Liver (tissue), 9 donors: ENCODE data around the gene MGRN1. TPM values are rescaled to one million over a fixed set of nuclear protein-coding genes. Genes with fewer than 3 reads are reported as not detected.
A peak's percentile ranks its signal among the peaks of the same experiment; 100 is the strongest.

Experiments
- DNase-seq: peaks from one replicate; pipeline ENCODE4 v3.0.0-alpha.2; 2017; ENCODE audit warnings: low spot score
- H3K27ac ChIP-seq, 2 donors: one replicate each; pipeline ENCODE4 v1.7.0; 2013; ENCODE audit warnings: inconsistent platforms in 2 of 2, low read length in 2 of 2, control low read depth in 1 of 2, low read depth in 1 of 2, mild to moderate bottlenecking in 1 of 2
- H3K27me3 ChIP-seq, 4 donors: one replicate each; pipeline versions ENCODE4 v1.6.1 to v1.7.0; 2013; ENCODE audit warnings: low read length in 3 of 4, inconsistent platforms in 1 of 4, mild to moderate bottlenecking in 1 of 4, moderate library complexity in 1 of 4; ENCODE audit not compliant: control insufficient read depth in 4 of 4, insufficient read depth in 4 of 4
- H3K36me3 ChIP-seq, 4 donors: one replicate each; pipeline versions ENCODE4 v1.6.1 to v1.7.0; 2013; ENCODE audit warnings: low read length in 3 of 4, mild to moderate bottlenecking in 3 of 4, low read depth in 1 of 4, moderate library complexity in 1 of 4; ENCODE audit not compliant: control insufficient read depth in 4 of 4, insufficient read depth in 3 of 4
- H3K4me1 ChIP-seq, 4 donors: one replicate each; pipeline versions ENCODE4 v1.6.1 to v1.7.0; 2013; ENCODE audit warnings: low read length in 3 of 4, mild to moderate bottlenecking in 3 of 4, moderate library complexity in 1 of 4; ENCODE audit not compliant: control insufficient read depth in 4 of 4, insufficient read depth in 4 of 4
- H3K4me3 ChIP-seq, 3 donors: one replicate each; pipeline versions ENCODE4 v1.6.1 to v1.7.0; 2013; ENCODE audit warnings: low read length in 3 of 3, control low read depth in 1 of 3, low read depth in 1 of 3, mild to moderate bottlenecking in 1 of 3
- H3K9ac ChIP-seq, 2 donors: one replicate each; pipeline ENCODE4 v1.7.0; 2013; ENCODE audit warnings: low read length in 2 of 2, mild to moderate bottlenecking in 2 of 2, moderate library complexity in 2 of 2, control low read depth in 1 of 2, low read depth in 1 of 2
- H3K9me3 ChIP-seq, 4 donors: one replicate each; pipeline versions ENCODE4 v1.6.1 to v1.7.0; 2013; ENCODE audit warnings: low read length in 3 of 4; ENCODE audit not compliant: control insufficient read depth in 4 of 4
- EGR1 ChIP-seq, 2 donors: IDR thresholded peaks; 2 replicates each; pipeline ENCODE4 v1.6.1; 2016 to 2018; ENCODE audit warnings: antibody characterized with exemption in 2 of 2, low read depth in 2 of 2
- FOXA1 ChIP-seq: IDR thresholded peaks from 2 replicates; pipeline ENCODE4 v1.6.1; 2016; ENCODE audit warnings: antibody characterized with exemption
- FOXA2 ChIP-seq: IDR thresholded peaks from 2 replicates; pipeline ENCODE4 v1.6.1; 2016; ENCODE audit warnings: antibody characterized with exemption
- GABPA ChIP-seq, 2 donors: IDR thresholded peaks in 1 of 2; conservative IDR thresholded peaks in 1 of 2; 2 replicates each; pipeline ENCODE4 v1.6.1; 2016; ENCODE audit warnings: antibody characterized with exemption in 2 of 2, mild to moderate bottlenecking in 1 of 2, moderate library complexity in 1 of 2
- HNF4A ChIP-seq, 2 donors: conservative IDR thresholded peaks; 2 replicates each; pipeline ENCODE4 v1.6.1; 2016; ENCODE audit warnings: antibody characterized with exemption in 2 of 2, mild to moderate bottlenecking in 2 of 2
- HNF4G ChIP-seq: IDR thresholded peaks from 2 replicates; pipeline ENCODE4 v1.6.1; 2016; ENCODE audit warnings: antibody characterized with exemption
- JUND ChIP-seq, 2 donors: IDR thresholded peaks; 2 replicates each; pipeline ENCODE4 v1.6.1; 2016; ENCODE audit warnings: antibody characterized with exemption in 2 of 2
- NR2F2 ChIP-seq: IDR thresholded peaks from 2 replicates; pipeline ENCODE4 v1.6.1; 2016; ENCODE audit warnings: antibody characterized with exemption
- RAD21 ChIP-seq, 2 donors: IDR thresholded peaks; 2 replicates each; pipeline ENCODE4 v1.6.1; 2016; ENCODE audit warnings: antibody characterized with exemption in 2 of 2, mild to moderate bottlenecking in 2 of 2
- REST ChIP-seq: IDR thresholded peaks from 2 replicates; pipeline ENCODE4 v1.6.1; 2016; ENCODE audit warnings: antibody characterized with exemption, mild to moderate bottlenecking
- RXRA ChIP-seq, 2 donors: IDR thresholded peaks; 2 replicates each; pipeline ENCODE4 v1.6.1; 2017 to 2018; ENCODE audit warnings: antibody characterized with exemption in 2 of 2, mild to moderate bottlenecking in 1 of 2
- SP1 ChIP-seq: IDR thresholded peaks from 2 replicates; pipeline ENCODE4 v1.6.1; 2018; ENCODE audit warnings: antibody characterized with exemption, mild to moderate bottlenecking
- TAF1 ChIP-seq: conservative IDR thresholded peaks from 2 replicates; pipeline ENCODE4 v1.6.1; 2016; ENCODE audit warnings: antibody characterized with exemption, mild to moderate bottlenecking
- YY1 ChIP-seq: IDR thresholded peaks from 2 replicates; pipeline ENCODE4 v1.6.1; 2016; ENCODE audit warnings: antibody characterized with exemption, mild to moderate bottlenecking
- ZBTB33 ChIP-seq: IDR thresholded peaks from 2 replicates; pipeline ENCODE4 v1.6.1; 2016; ENCODE audit warnings: antibody characterized with exemption
- WGBS: extraction: QIAGEN DNeasy Blood & Tissue Kit; methylation state at CpG from one replicate; pipeline ENCODE4 v1.1.7; 2013; 5-methylcytosine and 5-hydroxymethylcytosine counted together
- polyA plus RNA-seq, 2 donors: library from polyadenylated mRNA; stranded (reverse) in 1 of 2; unstranded in 1 of 2; fragments of 200-250 nt in 1 of 2; fragments of >200 nt in 1 of 2; fragmentation: Nextera tagmentation in 1 of 2; extraction: Ambion mirVana in 1 of 2; gene quantifications; one replicate each; pipeline versions ENCODE4 v1.2.1 to v1.2.3, GENCODE V29; 2013 to 2015
- total RNA-seq, 2 donors: library from RNA; depleted of rRNA; stranded (reverse); fragments of >200 nt; gene quantifications; one replicate each; pipeline ENCODE4 v1.2.3, GENCODE V29; 2014
- TF ChIP-seq, protein P1 (sequence below): IDR thresholded peaks from 2 replicates; pipeline ENCODE4 v1.6.1; 2016; ENCODE audit warnings: antibody characterized with exemption
- TF ChIP-seq, protein P2 (sequence below): IDR thresholded peaks from 2 replicates; pipeline ENCODE4 v1.6.1; 2016; ENCODE audit warnings: antibody characterized with exemption
- TF ChIP-seq, protein P3 (sequence below): fragments of 150-350 bp; IDR thresholded peaks from 2 replicates; pipeline ENCODE4 v1.5.1; 2017; ENCODE audit warnings: improper control_type of control experiment, low read depth, low read length; ENCODE audit not compliant: missing input control
- donor health status: healthy.
- donor health status: healthy.
- donor health status: healthy.
- donor health status: healthy.
- donor health status: healthy.

MGRN1 gene
- total and polyA plus RNA-seq, 4 donors: 15.9 to 35.7 (median 25.9) TPM

DNA sequence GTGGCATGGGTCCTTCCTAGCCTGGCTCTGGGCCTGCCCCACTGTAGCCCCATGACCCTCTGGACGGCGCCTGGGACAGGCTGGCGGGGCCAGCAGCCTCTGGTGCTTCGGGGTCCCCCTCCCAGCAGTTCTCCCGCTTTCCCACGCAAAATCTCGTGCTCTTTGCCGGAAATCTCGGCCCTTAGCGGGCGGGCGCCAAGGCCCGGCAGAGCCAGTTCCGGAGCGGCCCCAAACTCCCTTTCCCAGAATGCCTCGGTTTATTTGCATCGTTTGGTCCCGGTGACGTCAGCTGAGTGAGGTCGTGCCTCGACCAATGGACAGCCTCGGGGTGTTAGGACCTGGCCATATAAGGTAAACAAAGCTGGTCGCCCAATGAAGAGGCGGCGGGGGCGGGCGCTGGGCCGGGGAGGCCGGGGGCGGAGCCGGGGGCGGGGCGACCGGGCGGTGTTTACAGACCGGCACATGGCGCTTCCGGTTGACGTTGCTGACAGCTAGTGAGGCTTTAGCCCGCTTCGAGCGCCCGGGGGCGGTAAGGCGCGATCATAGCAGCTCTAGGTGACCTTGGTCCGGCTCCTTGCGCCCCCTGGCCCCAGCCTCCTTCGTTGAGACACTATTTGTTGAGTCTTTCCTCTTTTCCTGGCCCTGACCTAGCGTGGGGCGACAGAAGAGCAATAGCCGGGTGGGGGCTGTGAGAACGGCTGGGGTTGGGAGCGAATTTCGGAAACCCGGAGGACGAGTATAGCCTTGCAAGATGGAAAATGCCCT is 8.4 kb upstream of the MGRN1 start:
- Histone ChIP-seq H3K4me1 (peaks cover 15 to 65% (median 41%) of the 10 kb centered on the region in 4 donors), H3K27ac (peak overlapping the region; percentile 99 to 100), H3K9me3 (no peaks in the 10 kb centered on the region), H3K4me3 (peak overlapping the region; percentile 46 to 74 (median 57)), H3K27me3 (no peaks in the 10 kb centered on the region), H3K9ac (peak overlapping the region; percentile 95 to 99), H3K36me3 (no peaks in the 10 kb centered on the region)
- under 1% methylated on average over 57 of the region's 57 CpGs for WGBS
- TF ChIP-seq, protein P1, sequence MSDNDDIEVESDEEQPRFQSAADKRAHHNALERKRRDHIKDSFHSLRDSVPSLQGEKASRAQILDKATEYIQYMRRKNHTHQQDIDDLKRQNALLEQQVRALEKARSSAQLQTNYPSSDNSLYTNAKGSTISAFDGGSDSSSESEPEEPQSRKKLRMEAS: peak; percentile 80
- TF ChIP-seq HNF4G (no peak), FOXA1 (peak; percentile 76), TAF1 (peak; percentile 65), RAD21 (IDR thresholded peaks at IDR 0.05) (peak; percentile 15 to 45), REST (peak; percentile 94), ZBTB33 (peak; percentile 99), JUND (IDR thresholded peaks at IDR 0.05) (peak; percentile 22 to 51), EGR1 (IDR thresholded peaks at IDR 0.05; ENCODE audit: low read depth in 2 of 2) (peak in 1 of 2 donors; percentile 79), GABPA (IDR thresholded peaks at IDR 0.05 in 1 of 2, conservative IDR thresholded peaks at IDR 0.05 in 1 of 2) (peak in 1 of 2 donors; percentile 87), HNF4A (conservative IDR thresholded peaks at IDR 0.05) (peak in 1 of 2 donors; percentile 20), FOXA2 (peak; percentile 60), RXRA (IDR thresholded peaks at IDR 0.05) (peak in 1 of 2 donors; percentile 60), NR2F2 (peak; percentile 24), SP1 (peak; percentile 74), YY1 (peak; percentile 63)
- TF ChIP-seq, protein P2, sequence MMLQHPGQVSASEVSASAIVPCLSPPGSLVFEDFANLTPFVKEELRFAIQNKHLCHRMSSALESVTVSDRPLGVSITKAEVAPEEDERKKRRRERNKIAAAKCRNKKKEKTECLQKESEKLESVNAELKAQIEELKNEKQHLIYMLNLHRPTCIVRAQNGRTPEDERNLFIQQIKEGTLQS: no peak
- TF ChIP-seq, protein P3, sequence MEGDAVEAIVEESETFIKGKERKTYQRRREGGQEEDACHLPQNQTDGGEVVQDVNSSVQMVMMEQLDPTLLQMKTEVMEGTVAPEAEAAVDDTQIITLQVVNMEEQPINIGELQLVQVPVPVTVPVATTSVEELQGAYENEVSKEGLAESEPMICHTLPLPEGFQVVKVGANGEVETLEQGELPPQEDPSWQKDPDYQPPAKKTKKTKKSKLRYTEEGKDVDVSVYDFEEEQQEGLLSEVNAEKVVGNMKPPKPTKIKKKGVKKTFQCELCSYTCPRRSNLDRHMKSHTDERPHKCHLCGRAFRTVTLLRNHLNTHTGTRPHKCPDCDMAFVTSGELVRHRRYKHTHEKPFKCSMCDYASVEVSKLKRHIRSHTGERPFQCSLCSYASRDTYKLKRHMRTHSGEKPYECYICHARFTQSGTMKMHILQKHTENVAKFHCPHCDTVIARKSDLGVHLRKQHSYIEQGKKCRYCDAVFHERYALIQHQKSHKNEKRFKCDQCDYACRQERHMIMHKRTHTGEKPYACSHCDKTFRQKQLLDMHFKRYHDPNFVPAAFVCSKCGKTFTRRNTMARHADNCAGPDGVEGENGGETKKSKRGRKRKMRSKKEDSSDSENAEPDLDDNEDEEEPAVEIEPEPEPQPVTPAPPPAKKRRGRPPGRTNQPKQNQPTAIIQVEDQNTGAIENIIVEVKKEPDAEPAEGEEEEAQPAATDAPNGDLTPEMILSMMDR: no peak
- peak; percentile 100 for DNase-seq
